Measurements from ENCODE around the gene HMG20A. TPM values are rescaled to one million over a fixed set of nuclear protein-coding genes. Genes with fewer than 3 reads are reported as not detected.

HMG20A gene
- total and polyA plus RNA-seq, 2 of the 13 experiments (the other 11 are each of a cell fraction or from before 2014, with no cell fraction given), result 28.0 to 35.2 TPM

- TF ChIP-seq GATA4 (IDR thresholded peaks at IDR 0.05; ENCODE audit: borderline replicate concordance, low read depth) (no peak), SKI (IDR thresholded peaks at IDR 0.05; ENCODE audit: partially characterized antibody) (no peak), ZNF816 (CRISPR knock-in tag; IDR thresholded peaks at IDR 0.05; ENCODE audit: borderline replicate concordance) (no peak), ZNF777 (CRISPR knock-in tag; IDR thresholded peaks at IDR 0.05) (no peak), ZNF616 (CRISPR knock-in tag; IDR thresholded peaks at IDR 0.05; ENCODE audit: low read depth) (no peak), ZFYVE20 (CRISPR knock-in tag; IDR thresholded peaks at IDR 0.05; ENCODE audit: borderline replicate concordance, low read depth) (no peak)
- TF ChIP-seq, protein P1, sequence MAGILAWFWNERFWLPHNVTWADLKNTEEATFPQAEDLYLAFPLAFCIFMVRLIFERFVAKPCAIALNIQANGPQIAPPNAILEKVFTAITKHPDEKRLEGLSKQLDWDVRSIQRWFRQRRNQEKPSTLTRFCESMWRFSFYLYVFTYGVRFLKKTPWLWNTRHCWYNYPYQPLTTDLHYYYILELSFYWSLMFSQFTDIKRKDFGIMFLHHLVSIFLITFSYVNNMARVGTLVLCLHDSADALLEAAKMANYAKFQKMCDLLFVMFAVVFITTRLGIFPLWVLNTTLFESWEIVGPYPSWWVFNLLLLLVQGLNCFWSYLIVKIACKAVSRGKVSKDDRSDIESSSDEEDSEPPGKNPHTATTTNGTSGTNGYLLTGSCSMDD (CRISPR knock-in tag; IDR thresholded peaks at IDR 0.05), result no peak
Observed at GRCh38 chr15:77455696-77456321, 35.1 kb downstream of the HMG20A start (continued).

DNA sequence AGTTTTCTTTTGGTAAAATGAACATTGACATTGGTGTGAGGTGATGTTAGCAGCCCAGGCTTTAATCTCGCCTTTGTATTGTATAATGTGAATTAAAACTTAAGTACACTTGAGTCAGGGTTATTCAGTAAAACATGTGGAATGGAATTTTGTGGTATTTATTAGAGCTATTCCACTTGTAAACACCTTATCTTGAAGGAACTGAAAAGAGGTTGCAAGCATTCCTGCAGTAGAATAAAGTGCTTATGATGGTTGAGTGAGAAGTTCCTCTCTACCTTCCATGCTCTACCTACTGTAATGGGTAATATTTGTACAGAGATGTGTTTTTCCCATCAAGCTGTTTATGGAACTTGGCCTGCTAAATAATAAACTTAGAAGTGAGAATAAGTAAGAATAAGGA, 36.1 kb downstream of the HMG20A start:
- H3K9me3 ChIP-seq (ENCODE audit: low read length), result no peaks in the 10 kb centered on the region
- FAIRE-seq (no peak), ATAC-seq (no peak), DNase-seq (ENCODE audit: low spot score) (no peak)
- ChIA-PET POLR2A (no interaction called here), CTCF (ENCODE audit: low intra/inter-chr PET ratio, low total read pairs) (no interaction called here)
- no peak overlapping the region for H3K27ac ChIP-seq (ENCODE audit: extremely low read length, insufficient read depth, low read length)
- WGBS (ENCODE audit: low lambda C conversion rate), result 94% methylated on average over 1 of the region's 1 CpG
- in situ Hi-C loops (cut with HindIII; ENCODE audit: extremely low pct_ligation_motif_present, low pct_unique_long_range_greater_than_20kb) (no loop called here), intact Hi-C loops (cut with micrococcal nuclease; ENCODE audit: unreplicated experiment) (no loop called here)
- H4K20me1 ChIP-seq (ENCODE audit: insufficient read depth, low read length), result no peaks in the 10 kb centered on the region
- no peak overlapping the region for H3K9ac ChIP-seq (ENCODE audit: insufficient read depth, low read depth, low read length)
- peaks cover 7 to 31% of the 10 kb centered on the region in 2 experiments; a peak in 4 of 5 replicates for H3K36me3 ChIP-seq (replicated peaks in 1 of 2; ENCODE audit: control insufficient read depth in 1 of 2, insufficient read depth in 2 of 2, low read length in 2 of 2)
- TF ChIP-seq CENPX (CRISPR knock-in tag; IDR thresholded peaks at IDR 0.05), result no peak
- no peak for TF ChIP-seq PCBP2 (optimal IDR thresholded peaks at IDR 0.05; ENCODE audit: low read depth, low read length, poor library complexity, severe bottlenecking)
- no peak for TF ChIP-seq THAP7 (CRISPR knock-in tag; IDR thresholded peaks at IDR 0.05)
- no peak for TF ChIP-seq ZNF724P (CRISPR knock-in tag; IDR thresholded peaks at IDR 0.05; ENCODE audit: borderline replicate concordance)
- TF ChIP-seq RFXAP (CRISPR knock-in tag; IDR thresholded peaks at IDR 0.05; ENCODE audit: borderline replicate concordance), result no peak
- no peak for TF ChIP-seq ZSCAN22 (CRISPR knock-in tag; IDR thresholded peaks at IDR 0.05)
- TF ChIP-seq ZEB1 (IDR thresholded peaks at IDR 0.05; ENCODE audit: insufficient replicate concordance, low read depth), result no peak
- no peak for TF ChIP-seq ZNF33B (CRISPR knock-in tag; IDR thresholded peaks at IDR 0.05)
- no peak for TF ChIP-seq TCF7L2 (IDR thresholded peaks at IDR 0.05; ENCODE audit: low read depth, low read length)
- TF ChIP-seq, protein P2, sequence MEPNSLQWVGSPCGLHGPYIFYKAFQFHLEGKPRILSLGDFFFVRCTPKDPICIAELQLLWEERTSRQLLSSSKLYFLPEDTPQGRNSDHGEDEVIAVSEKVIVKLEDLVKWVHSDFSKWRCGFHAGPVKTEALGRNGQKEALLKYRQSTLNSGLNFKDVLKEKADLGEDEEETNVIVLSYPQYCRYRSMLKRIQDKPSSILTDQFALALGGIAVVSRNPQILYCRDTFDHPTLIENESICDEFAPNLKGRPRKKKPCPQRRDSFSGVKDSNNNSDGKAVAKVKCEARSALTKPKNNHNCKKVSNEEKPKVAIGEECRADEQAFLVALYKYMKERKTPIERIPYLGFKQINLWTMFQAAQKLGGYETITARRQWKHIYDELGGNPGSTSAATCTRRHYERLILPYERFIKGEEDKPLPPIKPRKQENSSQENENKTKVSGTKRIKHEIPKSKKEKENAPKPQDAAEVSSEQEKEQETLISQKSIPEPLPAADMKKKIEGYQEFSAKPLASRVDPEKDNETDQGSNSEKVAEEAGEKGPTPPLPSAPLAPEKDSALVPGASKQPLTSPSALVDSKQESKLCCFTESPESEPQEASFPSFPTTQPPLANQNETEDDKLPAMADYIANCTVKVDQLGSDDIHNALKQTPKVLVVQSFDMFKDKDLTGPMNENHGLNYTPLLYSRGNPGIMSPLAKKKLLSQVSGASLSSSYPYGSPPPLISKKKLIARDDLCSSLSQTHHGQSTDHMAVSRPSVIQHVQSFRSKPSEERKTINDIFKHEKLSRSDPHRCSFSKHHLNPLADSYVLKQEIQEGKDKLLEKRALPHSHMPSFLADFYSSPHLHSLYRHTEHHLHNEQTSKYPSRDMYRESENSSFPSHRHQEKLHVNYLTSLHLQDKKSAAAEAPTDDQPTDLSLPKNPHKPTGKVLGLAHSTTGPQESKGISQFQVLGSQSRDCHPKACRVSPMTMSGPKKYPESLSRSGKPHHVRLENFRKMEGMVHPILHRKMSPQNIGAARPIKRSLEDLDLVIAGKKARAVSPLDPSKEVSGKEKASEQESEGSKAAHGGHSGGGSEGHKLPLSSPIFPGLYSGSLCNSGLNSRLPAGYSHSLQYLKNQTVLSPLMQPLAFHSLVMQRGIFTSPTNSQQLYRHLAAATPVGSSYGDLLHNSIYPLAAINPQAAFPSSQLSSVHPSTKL (CRISPR knock-in tag; IDR thresholded peaks at IDR 0.05), result no peak
- no peak for TF ChIP-seq TMF1 (CRISPR knock-in tag; IDR thresholded peaks at IDR 0.05; ENCODE audit: low read depth)
- BruUV-seq (replicated peaks), result no TSS peak
- H3K79me2 ChIP-seq (ENCODE audit: insufficient read depth, low read length), result peaks cover 4% of the 10 kb centered on the region
- peaks cover 15% of the 10 kb centered on the region; the same call in 1 of the 2 replicates for H3K4me1 ChIP-seq (ENCODE audit: insufficient read depth, low read length)
- H3K4me2 ChIP-seq (ENCODE audit: low read depth, low read length), result no peak overlapping the region
- H2AFZ ChIP-seq (ENCODE audit: low read length), result no peak overlapping the region
- no peak overlapping the region for H3K4me3 ChIP-seq (replicated peaks in 1 of 3; ENCODE audit: insufficient read depth in 1 of 3, low read depth in 2 of 3, low read length in 3 of 3)
- no peaks in the 10 kb centered on the region for H3K27me3 ChIP-seq (ENCODE audit: control insufficient read depth in 1 of 2, insufficient read depth in 2 of 2, low read length in 2 of 2)

All from HepG2 (cell line).